Activated CD8-positive, alpha-beta memory T cell treated with anti-CD3 and anti-CD28 coated beads, Interleukin-2, amount 50 U/mL, for 4 hours (primary cell): ENCODE results near the gene WSB1.

ENCODE experiments used
- DNase-seq: peaks from one replicate; pipeline ENCODE4 v3.0.0-alpha.2; 2020

Gene WSB1

DNA sequence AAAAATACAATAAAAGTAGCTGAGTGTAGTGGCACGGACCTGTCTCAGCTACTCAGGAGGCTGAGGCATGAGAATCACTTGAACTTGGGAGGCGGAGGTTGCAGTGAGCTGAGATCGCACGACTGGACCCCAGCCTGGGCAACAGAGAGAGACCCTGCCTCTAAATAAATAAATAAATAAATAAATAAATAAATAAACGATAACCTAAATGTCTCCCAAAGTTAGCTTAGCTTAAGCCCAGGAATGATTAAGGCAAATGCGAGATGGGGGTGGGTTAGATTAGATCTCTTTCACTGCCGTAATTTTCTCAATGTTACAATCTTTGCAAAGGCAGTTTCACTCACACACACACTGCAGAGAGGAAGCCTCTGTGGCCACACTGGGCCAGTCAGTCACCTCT is 46.7 kb downstream of the WSB1 start:
- no peak for DNase-seq

DNA sequence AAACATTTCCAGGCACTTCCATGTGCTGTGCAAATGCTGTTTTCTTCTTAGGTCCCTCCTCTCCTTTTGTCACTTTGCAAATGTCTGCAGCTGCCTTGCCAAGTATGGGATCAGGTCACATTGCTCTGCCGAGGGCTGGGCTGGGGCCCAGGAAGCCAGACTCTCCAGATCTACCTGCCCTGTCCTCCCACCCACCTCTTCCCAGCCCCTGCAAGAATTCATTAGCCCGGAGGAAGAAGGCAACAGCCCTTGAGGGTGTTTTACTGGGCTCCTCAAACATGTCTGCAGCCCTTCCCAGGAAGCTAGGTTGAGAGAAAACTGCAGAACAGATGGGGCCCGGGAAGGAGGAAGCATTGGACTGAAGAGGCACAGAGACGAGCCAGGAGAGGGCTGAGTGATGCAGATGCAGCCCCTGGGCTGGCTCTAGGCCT is 47.1 kb downstream of the WSB1 start:
- no peak for DNase-seq

DNA sequence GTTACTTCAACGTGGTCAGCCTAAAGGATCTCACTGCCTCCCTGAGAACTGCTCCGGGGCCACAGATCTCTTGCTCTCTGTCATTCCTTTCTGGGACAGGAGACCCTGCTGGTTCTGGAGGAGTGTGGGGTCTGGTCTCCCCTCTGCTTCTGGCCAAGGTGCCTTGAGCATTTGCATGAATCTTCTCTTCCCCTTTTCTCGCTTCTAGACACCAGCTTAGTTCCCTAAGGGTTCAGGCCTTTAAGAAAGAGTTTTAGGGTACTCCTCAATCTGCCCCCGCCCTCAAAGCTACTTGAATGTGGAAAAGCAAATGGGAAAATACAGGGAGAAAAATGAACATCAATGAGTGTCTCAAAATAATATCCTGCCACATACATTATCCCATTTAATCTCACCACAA is 48.1 kb downstream of the WSB1 start:
- no peak for DNase-seq

DNA sequence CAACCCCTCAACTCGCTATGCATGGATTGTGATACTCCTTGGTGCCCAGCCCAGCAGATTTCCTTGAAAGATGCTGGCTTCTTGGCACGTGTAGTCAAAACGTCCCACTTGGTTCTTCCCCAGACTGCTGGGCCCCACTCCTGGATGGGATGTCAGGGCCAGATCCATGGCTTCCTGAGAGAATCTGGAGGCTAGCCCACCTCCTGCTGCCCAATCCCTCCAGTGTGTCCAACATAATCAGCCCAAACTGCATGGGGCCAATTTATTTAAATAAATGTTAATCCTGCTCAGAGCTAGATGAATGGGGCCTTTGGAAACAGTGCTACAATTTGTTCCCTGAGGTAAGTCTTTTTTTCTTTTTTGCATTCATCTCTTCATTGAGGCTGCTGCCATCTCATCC is 49.4 kb downstream of the WSB1 start:
- DNase-seq, result no peak

DNA sequence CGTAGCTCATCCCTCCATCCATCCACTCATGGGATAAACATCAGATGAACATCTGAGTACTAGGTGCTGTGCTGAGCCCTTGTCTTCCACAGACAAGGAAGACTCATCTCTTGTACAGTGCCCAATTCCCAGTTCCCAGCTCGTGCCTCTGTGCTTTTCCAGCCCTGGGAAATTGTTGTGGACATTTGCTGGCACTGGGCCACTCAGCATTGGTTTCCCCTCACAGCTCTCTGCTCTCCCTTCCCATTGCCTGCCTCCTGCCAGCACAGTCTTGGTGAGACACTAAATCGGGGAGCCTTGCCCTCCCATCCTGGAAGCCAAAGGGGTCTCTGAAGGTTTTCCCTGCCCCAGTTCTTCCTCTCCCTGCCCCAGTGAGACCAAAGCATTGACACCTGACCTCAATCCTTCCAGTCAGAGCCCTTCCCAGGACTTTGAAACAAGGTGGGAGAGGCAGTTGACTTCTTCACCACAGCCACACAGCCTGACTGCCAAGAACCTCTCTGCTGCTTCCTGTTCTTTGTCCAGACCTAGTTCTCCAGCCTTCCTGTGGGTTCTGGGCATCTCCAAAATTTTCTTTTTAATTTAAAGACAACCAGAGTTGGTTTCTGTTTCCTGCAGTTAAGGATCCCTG is 50.2 kb downstream of the WSB1 start:
- DNase-seq, result no peak

DNA sequence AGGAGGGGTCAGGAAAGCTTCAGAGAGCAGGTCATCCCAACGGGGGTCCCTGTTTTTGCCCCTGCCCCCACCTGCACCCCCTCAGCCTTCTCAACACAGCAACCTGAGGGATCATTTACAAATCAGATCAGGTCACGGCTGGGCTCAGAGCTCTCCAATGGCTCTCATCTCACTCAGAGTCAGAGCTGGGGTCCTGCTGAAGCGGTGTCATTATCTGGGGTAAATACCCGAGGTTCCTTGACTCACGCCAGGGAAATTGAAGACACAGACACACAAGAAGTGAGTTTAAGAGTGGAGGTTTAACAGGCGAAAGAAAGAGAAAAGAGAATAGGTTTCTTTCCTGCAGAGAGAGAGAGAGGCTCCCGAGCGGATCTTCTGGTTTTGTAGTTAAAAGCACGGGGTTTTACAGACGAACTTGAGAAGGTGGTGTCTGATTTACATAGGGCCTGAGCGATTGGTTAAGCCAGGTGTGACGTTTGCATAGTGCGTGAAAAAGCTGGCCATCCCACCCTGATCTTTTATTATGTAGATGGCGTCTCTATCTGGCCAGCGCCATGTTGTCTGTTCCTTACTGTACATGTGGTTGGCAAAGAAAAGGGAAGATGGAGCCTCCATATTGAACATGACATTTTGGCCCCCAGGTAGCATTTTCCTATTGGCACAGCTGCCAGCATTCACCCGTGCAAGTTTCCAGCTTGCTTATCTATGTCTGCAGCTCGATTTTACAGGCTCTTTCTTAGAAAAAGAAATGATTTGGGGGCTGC is 51.4 kb downstream of the WSB1 start:
- no peak for DNase-seq

DNA sequence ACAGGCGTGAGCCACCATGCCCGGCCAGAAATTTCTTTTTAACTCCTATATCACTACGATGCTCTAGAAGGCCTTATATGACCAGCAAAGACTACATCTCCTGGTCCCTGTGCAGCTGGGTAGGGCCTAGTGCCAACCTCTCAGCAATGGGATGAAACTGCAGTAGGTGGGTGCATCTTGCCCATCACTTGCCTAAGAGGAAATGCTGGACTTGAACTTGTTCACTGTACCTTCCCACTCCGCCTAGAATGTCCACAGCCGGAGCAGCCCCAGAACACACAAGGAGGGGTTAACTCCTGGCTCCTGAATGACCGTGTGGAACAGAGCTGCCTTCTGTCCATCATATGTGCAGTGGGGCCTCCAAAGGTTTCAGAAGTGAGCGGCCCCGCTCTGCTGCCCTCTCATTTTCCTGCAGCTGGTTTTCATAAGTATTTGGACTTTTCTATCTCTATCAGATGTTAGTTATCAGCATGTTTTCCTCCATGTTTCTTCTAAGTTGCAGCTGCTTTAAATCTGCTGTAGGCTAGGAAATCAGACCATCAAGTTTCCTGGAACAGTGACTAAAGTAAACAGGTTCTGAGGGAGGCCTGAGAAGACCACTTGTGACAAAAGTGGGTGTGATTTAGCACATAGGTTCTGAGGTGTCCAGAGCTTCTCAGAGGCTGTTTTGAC is 52.5 kb downstream of the WSB1 start:
- DNase-seq, result no peak

DNA sequence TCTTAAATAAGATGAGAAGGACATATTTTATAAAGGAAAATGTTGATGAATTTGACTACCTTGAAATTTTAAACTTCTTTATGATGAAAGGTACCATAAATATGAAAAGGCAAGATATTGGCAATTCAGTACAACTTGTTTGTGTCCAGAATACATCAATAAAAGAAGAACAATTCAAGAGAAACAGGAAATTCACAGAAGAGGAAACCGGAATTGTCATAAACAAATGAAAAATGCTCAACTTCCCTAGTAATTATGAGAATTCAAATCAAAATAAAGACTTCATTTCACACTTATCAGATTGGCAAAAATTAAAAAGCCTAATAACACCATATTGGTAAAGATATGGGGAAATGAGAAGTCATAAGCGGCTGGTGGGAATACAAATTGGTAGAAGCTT is 54.3 kb downstream of the WSB1 start:
- no peak for DNase-seq

DNA sequence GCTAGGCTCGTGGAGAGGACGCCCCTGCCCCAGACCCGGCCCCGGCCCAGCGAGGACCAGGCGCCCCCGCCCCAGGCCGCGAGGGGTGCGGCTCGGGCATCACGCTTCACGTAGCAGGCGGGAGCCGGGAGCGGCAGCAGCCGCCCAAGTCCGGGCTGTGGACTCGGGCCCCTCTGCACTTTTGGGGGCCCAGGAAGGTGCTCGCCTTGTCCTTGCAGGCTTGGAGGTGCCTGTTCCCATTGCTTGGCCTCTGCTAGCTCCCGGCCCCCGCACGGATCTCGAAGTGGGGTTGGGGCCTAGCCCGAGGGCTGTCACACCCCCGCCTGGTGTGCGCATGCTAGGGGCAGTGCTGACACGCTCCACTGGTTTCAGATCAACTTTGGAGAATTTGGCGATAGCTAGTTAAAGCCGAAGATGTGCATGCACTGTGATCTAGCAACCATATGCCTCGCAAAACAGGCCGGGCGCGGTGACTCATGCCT is 55.7 kb downstream of the WSB1 start:
- no peak for DNase-seq

DNA sequence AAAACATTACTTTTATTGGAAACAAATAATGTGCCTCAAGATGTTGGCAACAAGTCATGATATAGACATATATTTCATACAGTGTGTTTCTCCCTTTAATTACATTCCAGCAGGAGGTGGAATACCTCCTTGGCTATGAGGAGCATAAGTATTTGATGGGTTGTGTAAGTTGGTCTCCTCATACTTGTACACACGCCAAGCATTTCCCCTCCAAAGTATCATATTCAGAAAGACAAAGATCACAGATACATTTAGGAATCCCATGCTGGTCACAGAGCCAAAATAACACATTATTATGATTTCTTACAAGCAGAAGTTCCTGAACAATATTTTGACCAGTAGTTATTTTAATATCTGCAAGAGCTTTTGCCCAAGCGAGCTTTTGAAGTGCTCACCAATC is 57.8 kb downstream of the WSB1 start:
- DNase-seq, result no peak

DNA sequence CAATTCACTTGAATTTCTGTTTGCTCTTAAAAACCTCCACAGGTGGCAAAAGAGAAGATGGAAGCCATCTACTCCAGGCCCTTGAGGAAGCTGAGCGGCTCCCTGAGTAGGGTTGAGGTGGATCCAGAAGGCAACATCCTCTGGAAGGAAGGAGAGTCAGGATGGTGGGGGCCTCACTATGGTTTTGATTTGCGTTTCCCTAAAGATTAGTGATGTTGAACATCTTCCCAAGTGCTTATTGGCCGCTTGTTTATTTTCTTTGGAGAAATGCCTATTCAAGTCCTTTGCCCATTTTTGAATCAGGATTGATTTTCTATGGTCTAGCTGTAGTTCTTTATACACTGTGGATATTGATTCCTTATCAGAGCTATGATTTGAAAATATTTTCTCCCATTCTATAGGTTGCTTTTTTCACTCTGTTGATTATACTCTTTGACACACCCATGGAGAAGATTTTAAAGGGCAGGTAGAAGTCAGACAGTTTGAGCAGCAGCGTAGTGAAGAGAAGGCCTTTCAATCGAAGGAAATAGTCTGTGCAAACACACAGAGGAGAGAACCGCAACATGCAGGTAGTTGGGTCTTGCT is 58.6 kb downstream of the WSB1 start:
- DNase-seq, result no peak

DNA sequence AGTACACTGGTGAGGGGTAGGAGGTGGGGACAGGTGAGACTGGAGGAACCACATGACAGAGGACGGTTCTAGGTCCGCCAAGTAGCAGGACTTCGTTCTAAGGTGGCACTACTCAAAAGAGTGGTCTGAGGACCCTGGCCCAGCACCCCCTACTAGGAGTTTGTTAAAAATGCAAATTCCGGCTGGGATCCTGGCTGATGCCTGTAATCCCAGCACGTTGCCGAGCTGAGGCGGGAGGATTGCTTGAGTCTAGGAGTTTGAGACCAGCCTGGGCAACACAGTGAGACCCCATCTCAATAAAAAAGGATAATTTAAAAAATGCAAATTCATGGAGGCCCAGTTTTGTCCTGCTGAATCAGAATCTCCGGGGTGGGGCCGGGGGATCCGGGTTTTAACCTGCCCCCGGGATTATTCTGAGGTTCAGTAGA is 59.1 kb downstream of the WSB1 start:
- DNase-seq, result no peak

DNA sequence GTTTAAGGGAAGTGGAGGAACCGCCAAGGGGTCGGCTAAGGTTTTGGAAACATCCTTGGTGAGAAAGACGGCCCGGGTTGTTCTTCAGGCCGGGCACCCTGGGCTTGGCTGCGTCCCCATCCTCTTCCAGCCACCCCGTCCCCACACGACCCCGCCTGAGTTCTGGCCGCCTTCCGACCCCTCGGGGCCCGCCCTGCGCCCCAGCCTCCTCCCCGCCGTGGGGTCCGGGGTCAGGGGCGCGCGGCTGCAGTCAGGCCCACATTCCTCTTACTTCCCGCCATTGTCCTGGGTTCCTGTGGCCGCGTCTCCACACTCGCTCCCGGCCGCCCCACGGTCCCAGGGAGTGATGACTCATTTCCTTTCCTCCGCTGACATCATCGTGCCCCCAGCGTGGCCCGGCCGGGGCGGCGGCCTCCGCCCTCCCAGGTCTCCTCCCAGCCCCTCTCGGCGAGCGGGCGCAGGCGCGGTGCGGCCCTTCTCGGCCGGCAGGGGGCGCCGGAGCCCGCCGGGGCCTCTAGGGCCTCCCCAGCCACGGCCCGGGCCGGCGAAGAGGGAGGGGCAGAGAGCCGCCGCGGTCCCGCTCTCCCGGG is 59.6 kb downstream of the WSB1 start:
- DNase-seq, result peak; percentile 88

DNA sequence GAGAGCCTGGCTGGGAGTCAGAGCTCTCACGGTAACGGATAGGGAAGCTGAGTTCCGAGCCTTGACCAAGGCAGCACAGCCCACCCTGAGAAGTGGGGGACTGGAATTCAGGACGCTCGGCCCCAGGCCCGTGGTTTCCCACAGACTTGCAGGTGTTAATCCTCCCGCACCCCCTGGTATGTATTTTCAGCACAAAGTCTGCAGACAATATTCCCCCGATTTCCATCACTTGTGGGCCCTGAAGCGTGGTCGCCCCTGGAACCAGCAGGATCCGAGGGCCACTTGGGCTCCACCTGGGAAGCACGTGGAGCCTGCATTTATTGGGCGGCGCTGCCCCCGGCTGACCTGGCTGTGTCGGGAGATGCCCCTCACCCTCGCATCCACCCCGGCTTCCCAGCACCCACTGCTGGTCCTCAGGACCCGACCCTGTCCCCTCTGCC is 60.2 kb downstream of the WSB1 start:
- no peak for DNase-seq

DNA sequence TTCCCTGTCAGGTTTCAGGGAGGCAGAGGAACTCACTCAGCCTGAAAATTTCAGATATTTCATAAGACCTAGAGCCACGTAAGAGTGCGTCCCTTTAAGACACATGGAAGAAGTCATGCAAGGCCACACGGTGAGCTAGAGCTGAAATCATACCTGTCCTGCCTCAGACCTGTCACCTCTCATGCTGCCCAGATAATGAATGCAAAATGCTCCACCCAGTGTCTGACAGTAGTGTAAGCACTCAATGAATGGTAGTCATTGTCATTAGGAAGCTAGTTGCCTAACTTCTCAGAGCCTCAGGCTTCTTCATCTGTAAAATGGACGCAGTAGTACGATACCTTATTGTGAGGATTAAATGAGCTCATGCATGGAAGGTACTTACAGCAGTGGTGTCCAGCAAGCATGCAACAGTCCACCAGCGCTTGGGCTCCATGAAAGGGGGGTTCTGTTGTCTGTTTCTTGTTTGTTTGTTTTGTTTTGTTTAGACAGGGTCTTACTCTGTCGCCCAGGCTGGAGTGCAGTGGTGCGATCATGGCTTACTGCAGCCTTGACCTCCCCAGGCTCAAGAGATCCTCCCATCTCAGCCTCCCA is 60.7 kb downstream of the WSB1 start:
- no peak for DNase-seq

DNA sequence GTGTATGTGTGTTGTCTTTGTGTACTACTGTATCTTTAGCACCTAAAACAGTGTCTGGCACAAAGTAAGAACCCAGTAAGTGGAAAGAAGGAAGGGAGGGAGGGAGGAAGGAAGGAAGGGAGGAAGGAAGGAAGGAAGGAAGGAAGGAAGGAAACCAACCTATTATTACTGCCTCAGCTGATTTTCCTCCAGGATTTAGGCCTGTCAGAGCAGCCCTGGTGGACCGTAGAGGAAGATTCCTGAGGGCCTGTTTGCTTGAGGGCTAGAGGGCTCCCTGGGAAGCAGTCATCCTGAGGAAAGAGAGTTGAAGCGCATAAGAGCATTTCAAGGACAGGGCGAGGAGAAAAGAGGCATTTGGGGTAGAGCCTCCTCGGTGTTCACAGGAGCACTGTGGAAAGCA is 61.5 kb downstream of the WSB1 start:
- DNase-seq, result no peak

DNA sequence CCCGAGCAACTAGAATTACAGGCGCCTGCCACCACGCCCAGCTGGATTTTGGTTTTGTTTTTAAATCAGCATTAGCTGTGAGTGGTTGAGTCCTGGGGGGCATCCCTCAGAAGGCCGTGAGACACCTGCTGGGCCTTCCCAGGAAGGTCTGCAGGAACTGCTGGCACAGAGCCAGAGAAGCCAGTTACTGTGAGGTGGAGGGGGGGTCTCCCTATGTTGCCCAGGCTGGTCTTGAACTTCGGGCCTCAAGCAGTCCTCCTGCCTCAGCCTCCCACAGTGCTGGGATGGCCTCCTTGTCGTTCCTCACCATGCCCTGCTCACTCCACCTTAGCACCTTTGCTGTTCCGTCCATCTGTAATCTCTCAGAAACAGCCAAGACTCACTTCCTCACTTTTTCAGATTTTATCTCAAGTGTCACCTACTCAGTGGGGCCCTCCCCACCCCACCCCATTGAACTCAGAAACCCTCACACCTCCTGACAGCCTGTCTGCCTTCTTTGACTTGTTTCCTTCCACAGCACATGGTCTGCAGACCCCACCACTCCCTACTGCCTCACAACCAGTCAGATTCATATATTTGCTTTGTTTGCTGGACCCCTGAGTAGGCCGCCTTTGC is 62.3 kb downstream of the WSB1 start:
- DNase-seq, result no peak

DNA sequence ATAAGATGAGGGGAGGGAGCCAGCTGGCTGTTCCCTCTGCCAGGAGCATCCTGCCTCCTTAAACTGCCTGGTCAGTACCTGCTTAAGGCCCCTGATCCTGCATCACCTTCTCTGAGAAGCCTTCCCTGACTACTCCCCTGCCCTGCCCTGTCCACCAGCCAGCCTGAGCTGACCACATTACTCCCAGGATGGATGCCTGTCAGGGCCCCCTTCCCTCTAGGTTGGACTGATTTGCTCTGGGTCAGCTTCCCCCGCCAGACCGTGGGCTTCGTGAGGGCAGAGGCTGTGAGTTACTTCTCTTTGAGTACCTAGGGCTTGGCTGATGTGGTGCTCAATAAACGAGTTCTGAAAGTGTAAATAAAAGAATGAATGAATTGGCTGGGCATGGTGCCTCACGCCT is 63.3 kb downstream of the WSB1 start:
- DNase-seq, result no peak

DNA sequence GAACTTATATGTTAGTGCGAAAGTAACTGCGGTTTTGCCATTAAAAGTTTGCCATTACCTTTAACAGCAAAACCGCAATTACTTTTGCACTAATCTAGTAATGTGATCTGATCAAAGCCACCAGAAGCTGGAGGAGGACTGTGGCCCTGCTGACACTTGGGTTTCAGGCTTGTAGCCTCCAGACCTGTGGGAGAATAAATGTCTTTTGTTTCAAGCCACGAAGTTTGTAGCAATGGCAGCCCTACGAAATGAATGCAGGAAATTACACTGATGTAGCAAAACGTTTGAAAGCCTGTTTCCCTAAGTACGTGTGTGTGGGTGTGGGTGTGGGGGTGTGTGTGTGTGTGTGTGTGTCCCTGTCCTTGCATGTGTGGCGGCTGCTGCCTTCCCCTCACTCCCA is 66.6 kb downstream of the WSB1 start:
- no peak for DNase-seq

DNA sequence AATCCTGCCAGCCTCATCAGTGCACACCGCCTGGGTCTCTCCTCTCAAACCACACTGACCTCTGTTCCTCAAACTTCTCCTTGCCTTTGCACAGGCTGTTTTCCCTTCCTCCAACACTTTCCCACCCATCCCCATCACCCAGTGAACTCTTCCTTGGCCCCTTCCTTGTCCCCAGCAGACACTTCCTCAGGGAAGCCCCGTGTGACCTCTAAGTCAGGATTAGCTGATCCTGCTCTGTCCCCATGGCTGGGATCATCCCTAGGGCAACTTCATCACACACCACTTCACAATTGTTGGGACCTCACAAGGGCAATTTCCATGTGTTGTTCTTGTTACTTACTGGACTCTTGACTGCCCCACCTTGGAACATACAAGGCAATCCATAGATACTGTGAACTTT is 67.8 kb downstream of the WSB1 start:
- DNase-seq, result no peak

DNA sequence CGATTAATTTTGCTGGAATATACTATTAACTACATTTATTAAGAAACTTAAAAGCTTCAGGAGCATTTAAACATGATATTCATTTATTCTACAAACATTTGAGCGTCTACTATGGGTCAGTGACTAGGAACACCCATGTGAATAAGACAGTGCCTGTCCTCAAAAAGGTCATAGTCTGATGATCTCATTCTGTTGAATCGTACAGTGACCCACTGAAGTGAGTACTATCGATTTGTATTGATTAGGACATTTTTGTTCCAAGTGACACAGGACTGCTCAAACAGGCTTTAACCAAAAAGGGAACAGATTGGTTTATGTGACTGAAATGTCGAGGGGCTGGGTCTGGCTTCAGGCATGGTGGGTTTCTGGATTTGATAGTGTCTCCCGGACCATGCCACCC is 68.6 kb downstream of the WSB1 start:
- DNase-seq, result no peak

DNA sequence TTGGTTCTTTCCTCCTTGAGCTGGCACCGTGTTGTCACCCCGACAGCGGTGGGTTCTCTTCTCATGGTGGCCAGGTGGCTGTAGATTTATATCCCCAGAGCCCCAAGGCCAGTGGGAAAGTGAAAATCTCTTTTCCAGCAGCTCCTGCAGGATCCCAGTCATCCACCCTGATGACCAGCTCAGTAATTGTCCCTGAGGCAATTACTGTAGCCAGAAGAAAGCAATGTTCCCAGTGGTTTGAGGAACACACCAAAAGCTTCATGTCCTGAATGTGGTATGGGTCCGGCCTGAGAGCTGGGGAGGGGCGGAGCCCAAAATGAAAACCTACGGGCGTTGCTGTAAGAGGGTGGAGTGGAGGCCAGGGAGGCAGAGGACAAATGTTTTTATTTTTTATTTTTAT is 69.0 kb downstream of the WSB1 start:
- DNase-seq, result no peak
